Endothelial cell (in vitro differentiated cells): Measurements from ENCODE around the gene DLGAP1. TPM values are rescaled to one million over a fixed set of nuclear protein-coding genes. Genes with fewer than 3 reads are reported as not detected.

Experiments
- DNase-seq: peaks from one replicate; pipeline ENCODE4 v3.0.0; 2021; ENCODE audit warnings: low spot score
- H3K27ac Mint-ChIP-seq: one replicate; pipeline ENCODE4 v1.8.0; 2021; ENCODE audit warnings: mixed read lengths, inconsistent platforms; ENCODE audit not compliant: unreplicated experiment
- H3K27me3 Mint-ChIP-seq: one replicate; pipeline ENCODE4 v1.8.0; 2021; ENCODE audit warnings: mild to moderate bottlenecking, moderate library complexity, mixed read lengths, inconsistent platforms; ENCODE audit not compliant: unreplicated experiment
- H3K36me3 Mint-ChIP-seq: one replicate; pipeline ENCODE4 v1.8.0; 2021; ENCODE audit warnings: mild to moderate bottlenecking, low read depth, mixed read lengths, inconsistent platforms; ENCODE audit not compliant: unreplicated experiment
- H3K4me1 Mint-ChIP-seq: one replicate; pipeline ENCODE4 v1.8.0; 2021; ENCODE audit warnings: mild to moderate bottlenecking, mixed read lengths, inconsistent platforms; ENCODE audit not compliant: unreplicated experiment
- H3K4me3 Mint-ChIP-seq: one replicate; pipeline ENCODE4 v1.8.0; 2021; ENCODE audit warnings: mild to moderate bottlenecking, mixed read lengths, inconsistent platforms; ENCODE audit not compliant: unreplicated experiment
- H3K9me3 Mint-ChIP-seq: one replicate; pipeline ENCODE4 v1.8.0; 2021; ENCODE audit warnings: mixed read lengths, inconsistent platforms; ENCODE audit not compliant: unreplicated experiment
- total RNA-seq: library from RNA; stranded (reverse); fragmentation: NEBNext Ultra II Directional; extraction: Animal tissue kit (Norgen Biotek cat#: 25700); gene quantifications from one replicate; pipeline ENCODE4 v1.2.1, GENCODE V29; 2021; ENCODE audit not compliant: unreplicated experiment
- TF ChIP-seq, protein P1 (sequence below): fragments of 200-600 bp; sonication (generic); IDR thresholded peaks from one replicate; pipeline ENCODE4 v1.5.0; 2021; ENCODE audit warnings: antibody characterized with exemption; ENCODE audit not compliant: unreplicated experiment

The DLGAP1 gene
- total RNA-seq, 1 donor from 2014 or later: 1.8 TPM

DNA sequence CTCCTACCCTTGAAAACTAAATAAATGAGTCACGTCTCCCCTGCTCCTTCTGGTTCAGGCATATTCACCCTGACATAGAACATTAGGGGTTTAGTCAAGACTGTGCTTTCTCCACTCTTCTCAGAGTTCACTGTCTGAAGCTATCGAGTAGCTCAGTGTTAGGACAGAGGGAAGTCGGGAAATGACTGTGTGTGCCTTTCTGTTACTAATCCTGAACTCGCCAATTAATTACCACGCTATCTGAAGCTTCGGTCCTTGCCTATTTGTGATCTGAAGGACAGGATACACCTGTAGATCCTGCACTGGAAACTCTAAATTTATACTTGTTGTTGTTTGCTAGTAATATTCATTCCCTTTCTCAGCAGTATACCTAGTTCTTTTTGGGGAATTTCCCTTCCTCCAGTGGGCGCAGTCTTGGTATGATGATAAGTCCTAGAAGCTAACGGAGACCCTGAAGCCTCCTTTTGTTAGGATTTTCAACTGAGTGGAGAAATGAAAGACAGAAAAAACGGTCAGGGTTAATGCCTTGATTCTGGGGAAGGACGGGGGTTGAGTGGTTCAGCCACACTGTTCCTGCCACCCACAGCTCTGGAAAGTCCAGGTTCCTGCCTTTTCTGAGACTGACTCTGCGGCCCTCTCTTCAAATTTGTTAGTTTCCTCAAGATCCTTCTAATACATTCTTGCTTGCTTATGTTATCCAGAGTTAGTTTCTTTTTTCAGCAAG is 218.0 kb downstream of the DLGAP1 start:
- Mint-ChIP-seq H3K27me3 (no peaks in the 10 kb centered on the region), H3K9me3 (no peaks in the 10 kb centered on the region), H3K27ac (no peak overlapping the region), H3K36me3 (no peaks in the 10 kb centered on the region), H3K4me1 (peaks cover 2% of the 10 kb centered on the region), H3K4me3 (no peak overlapping the region)
- TF ChIP-seq, protein P1, sequence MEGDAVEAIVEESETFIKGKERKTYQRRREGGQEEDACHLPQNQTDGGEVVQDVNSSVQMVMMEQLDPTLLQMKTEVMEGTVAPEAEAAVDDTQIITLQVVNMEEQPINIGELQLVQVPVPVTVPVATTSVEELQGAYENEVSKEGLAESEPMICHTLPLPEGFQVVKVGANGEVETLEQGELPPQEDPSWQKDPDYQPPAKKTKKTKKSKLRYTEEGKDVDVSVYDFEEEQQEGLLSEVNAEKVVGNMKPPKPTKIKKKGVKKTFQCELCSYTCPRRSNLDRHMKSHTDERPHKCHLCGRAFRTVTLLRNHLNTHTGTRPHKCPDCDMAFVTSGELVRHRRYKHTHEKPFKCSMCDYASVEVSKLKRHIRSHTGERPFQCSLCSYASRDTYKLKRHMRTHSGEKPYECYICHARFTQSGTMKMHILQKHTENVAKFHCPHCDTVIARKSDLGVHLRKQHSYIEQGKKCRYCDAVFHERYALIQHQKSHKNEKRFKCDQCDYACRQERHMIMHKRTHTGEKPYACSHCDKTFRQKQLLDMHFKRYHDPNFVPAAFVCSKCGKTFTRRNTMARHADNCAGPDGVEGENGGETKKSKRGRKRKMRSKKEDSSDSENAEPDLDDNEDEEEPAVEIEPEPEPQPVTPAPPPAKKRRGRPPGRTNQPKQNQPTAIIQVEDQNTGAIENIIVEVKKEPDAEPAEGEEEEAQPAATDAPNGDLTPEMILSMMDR: no peak
- DNase-seq: no peak

DNA sequence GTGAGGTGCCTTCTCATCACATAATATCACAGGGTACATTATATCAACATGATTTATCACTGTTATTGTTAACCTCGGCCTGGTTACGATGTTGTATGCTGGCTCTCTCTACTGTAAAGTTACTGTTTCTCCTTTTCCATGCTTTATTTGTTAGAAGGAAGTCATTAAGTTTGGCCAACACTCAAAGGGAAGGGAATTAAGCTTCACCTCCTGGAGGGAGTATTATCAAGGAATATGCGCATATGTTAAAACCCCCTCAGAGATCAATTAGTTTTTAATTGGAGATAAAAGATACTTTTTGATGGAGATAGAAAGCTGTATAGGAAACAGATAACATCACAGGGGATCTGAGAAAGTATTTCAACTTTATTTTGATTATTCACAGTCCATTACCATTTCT is 221.6 kb downstream of the DLGAP1 start:
- Mint-ChIP-seq H3K36me3 (no peaks in the 10 kb centered on the region), H3K27ac (no peak overlapping the region)

DNA sequence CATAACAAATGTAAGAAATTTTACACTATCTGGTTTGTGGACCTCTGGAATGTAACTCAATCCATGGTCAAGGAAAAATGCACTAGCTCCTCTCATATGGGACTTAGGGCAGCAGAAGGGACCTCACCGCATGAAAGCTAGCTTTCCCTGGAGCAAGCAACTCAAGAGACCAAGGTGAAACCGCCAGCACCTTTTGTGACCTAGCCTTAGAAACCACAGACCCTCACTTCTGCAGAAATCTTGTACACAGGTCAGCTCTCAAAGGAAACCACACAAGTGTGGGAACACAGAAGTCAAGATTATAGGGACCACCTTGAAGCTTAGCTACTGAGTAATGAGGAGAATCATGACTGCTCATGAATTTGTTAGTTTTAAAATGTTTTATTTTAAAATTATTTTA is 222.5 kb downstream of the DLGAP1 start:
- H3K36me3 Mint-ChIP-seq: no peaks in the 10 kb centered on the region
- H3K27me3 Mint-ChIP-seq: no peaks in the 10 kb centered on the region
- TF ChIP-seq, protein P1: no peak
- no peak overlapping the region for H3K4me3 Mint-ChIP-seq
- no peak overlapping the region for H3K27ac Mint-ChIP-seq
- no peaks in the 10 kb centered on the region for H3K9me3 Mint-ChIP-seq
- peaks cover 2% of the 10 kb centered on the region for H3K4me1 Mint-ChIP-seq
- no peak for DNase-seq

More for the DNA sequence above, 221.6 kb downstream of the DLGAP1 start:
- Mint-ChIP-seq H3K4me1 (peaks cover 2% of the 10 kb centered on the region), H3K9me3 (no peaks in the 10 kb centered on the region), H3K4me3 (no peak overlapping the region), H3K27me3 (no peaks in the 10 kb centered on the region)
- TF ChIP-seq, protein P1: no peak
- DNase-seq: no peak

DNA sequence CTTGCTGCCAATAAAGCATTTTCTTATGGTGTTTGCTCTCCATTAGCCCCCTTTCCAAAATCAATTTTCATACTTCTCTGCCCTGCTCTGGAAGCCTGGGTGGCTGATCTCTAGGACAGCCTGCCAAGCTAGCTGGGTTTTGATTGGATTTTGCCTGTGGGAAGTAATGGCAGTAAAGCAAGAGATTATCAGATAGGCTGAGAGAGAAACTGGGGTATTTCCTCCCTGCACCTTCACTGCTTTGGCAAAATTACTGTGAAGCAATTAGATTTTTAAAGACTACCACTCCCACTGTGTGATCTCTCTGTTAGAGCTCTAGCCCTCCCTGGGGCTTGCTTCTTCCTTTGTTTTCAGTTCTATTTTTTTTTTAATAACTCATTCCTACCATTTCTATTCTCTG is 223.8 kb downstream of the DLGAP1 start:
- TF ChIP-seq, protein P1: no peak
- Mint-ChIP-seq H3K27me3 (no peaks in the 10 kb centered on the region), H3K4me1 (peaks cover 2% of the 10 kb centered on the region), H3K4me3 (no peak overlapping the region), H3K36me3 (no peaks in the 10 kb centered on the region), H3K9me3 (no peaks in the 10 kb centered on the region), H3K27ac (no peak overlapping the region)
- DNase-seq: no peak

DNA sequence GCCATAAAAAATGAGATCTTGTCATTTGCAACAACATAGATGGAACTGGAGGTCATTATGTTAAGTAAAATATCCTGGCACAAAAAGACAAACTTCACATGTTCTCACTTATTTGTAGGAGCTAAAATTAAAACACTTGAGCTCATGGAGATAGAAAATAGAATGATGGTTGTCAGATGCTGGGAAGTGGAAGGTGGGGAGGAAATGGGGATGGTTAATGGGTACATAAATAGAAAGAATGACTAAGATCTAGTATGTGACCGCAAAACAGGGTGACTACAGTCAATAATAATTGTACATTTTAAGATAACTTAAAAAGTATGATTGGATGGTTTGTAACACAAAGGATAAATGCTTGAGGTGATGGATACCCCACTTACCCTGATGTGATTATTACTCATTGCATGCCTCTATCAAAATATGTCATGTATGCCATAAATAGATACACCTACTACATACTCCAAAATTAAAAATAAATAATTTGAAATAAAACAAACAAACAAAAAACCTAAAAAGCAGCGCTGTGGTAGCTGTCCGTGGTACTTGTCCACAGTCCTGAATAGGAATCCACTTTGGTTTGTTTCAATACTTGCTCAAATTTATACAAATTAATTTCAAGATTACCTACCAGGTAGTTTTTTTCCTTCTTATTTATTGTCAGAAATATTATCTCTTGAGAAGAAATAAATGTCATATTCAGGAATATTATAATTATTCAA is 224.5 kb downstream of the DLGAP1 start:
- H3K27me3 Mint-ChIP-seq: no peaks in the 10 kb centered on the region
- no peak for DNase-seq
- H3K4me3 Mint-ChIP-seq: no peak overlapping the region
- H3K27ac Mint-ChIP-seq: no peak overlapping the region
- TF ChIP-seq, protein P1: no peak
- H3K9me3 Mint-ChIP-seq: no peaks in the 10 kb centered on the region
- no peaks in the 10 kb centered on the region for H3K36me3 Mint-ChIP-seq
- H3K4me1 Mint-ChIP-seq: peaks cover 2% of the 10 kb centered on the region
